HepG2 (cell line): ENCODE results near the gene CCT3. TPM values are rescaled to one million over a fixed set of nuclear protein-coding genes. Genes with fewer than 3 reads are reported as not detected.
A peak's percentile ranks its signal among the peaks of the same experiment; 100 is the strongest.

Experiments
- ATF1 ChIP-seq: IDR thresholded peaks from 2 replicates; pipeline ENCODE4 v1.6.1; 2016; ENCODE audit warnings: mild to moderate bottlenecking, control low read depth
- ERF ChIP-seq: IDR thresholded peaks from 2 replicates; pipeline ENCODE4 v1.6.1; 2018; ENCODE audit warnings: missing biosample characterization, missing genetic modification reagents
- RCOR2 ChIP-seq: IDR thresholded peaks from 2 replicates; pipeline ENCODE4 v1.6.1; 2016; ENCODE audit warnings: missing biosample characterization, missing genetic modification reagents
- REPIN1 ChIP-seq: sonication (generic); formaldehyde crosslinking; IDR thresholded peaks from 2 replicates; pipeline ENCODE4 v1.8.0; 2022; ENCODE audit warnings: missing genetic modification reagents, low read depth, mild to moderate bottlenecking, borderline replicate concordance
- SRSF1 ChIP-seq: fragments of 200-400 bp; formaldehyde crosslinking; optimal IDR thresholded peaks from 2 replicates; pipeline ENCODE3; 2017; ENCODE audit warnings: mild to moderate bottlenecking, low read depth, low read length, moderate library complexity
- TAF15 ChIP-seq: fragments of 200-400 bp; formaldehyde crosslinking; IDR thresholded peaks from one replicate; pipeline ENCODE4 v1.6.1; 2018; ENCODE audit warnings: mild to moderate bottlenecking, low read depth, low read length; ENCODE audit not compliant: poor library complexity, severe bottlenecking
- ZMYM2 ChIP-seq: sonication (generic); formaldehyde crosslinking; IDR thresholded peaks from 2 replicates; pipeline ENCODE4 v1.8.0; 2022; ENCODE audit warnings: mild to moderate bottlenecking, missing genetic modification reagents
- ZNF644 ChIP-seq: IDR thresholded peaks from 2 replicates; pipeline ENCODE4 v1.6.1; 2016; ENCODE audit warnings: low read depth
- ZNF672 ChIP-seq: sonication (generic); formaldehyde crosslinking; IDR thresholded peaks from 2 replicates; pipeline ENCODE4 v1.8.1; 2022; ENCODE audit warnings: missing genetic modification reagents
- ZNF749 ChIP-seq: sonication (generic); formaldehyde crosslinking; IDR thresholded peaks from 2 replicates; pipeline ENCODE4 v1.8.0; 2022; ENCODE audit warnings: mild to moderate bottlenecking, missing genetic modification reagents, moderate library complexity, borderline replicate concordance
- polyA plus RNA-seq, 8 experiments: library from polyadenylated mRNA; depleted of rRNA in 3 of 8; stranded (reverse) in 7 of 8; unstranded in 1 of 8; fragments of >200 nt; fragmentation: Illumina TruSeq in 4 of 8; extraction: Trizol in 4 of 8; gene quantifications; 2 replicates each; pipeline versions ENCODE4 v1.2.1 to v1.2.3, GENCODE V29; 2011 to 2016; ENCODE audit warnings: low read depth in 4 of 8, missing spikeins in 1 of 8, mixed read lengths in 1 of 8; ENCODE audit not compliant: insufficient read depth in 1 of 8
- total RNA-seq, 5 experiments: library from RNA; depleted of rRNA; stranded (reverse); fragments of >200 nt; fragmentation: Illumina TruSeq; extraction: Trizol; gene quantifications; 2 replicates each; pipeline ENCODE4 v1.2.3, GENCODE V29; 2016; ENCODE audit warnings: low read depth in 1 of 5
- TF ChIP-seq, protein P1 (sequence below): sonication (generic); formaldehyde crosslinking; IDR thresholded peaks from 2 replicates; pipeline ENCODE4 v1.9.0; 2021; ENCODE audit warnings: mild to moderate bottlenecking, missing genetic modification reagents
- TF ChIP-seq, protein P2 (sequence below): sonication (generic); formaldehyde crosslinking; IDR thresholded peaks from 2 replicates; pipeline ENCODE4 v1.4.0; 2020; ENCODE audit warnings: missing genetic modification reagents
- TF ChIP-seq, protein P3 (sequence below): sonication (generic); formaldehyde crosslinking; IDR thresholded peaks from 2 replicates; pipeline ENCODE4 v1.5.0; 2020; ENCODE audit warnings: mild to moderate bottlenecking, missing genetic modification reagents
- TF ChIP-seq, protein P4 (sequence below): sonication (generic); formaldehyde crosslinking; IDR thresholded peaks from 2 replicates; pipeline ENCODE4 v1.5.0; 2020; ENCODE audit warnings: mild to moderate bottlenecking, missing genetic modification reagents, borderline replicate concordance

CCT3 gene
- total and polyA plus RNA-seq, 2 of the 13 experiments (the other 11 are each of a cell fraction or from before 2014, with no cell fraction given), result 319 to 615 TPM

DNA sequence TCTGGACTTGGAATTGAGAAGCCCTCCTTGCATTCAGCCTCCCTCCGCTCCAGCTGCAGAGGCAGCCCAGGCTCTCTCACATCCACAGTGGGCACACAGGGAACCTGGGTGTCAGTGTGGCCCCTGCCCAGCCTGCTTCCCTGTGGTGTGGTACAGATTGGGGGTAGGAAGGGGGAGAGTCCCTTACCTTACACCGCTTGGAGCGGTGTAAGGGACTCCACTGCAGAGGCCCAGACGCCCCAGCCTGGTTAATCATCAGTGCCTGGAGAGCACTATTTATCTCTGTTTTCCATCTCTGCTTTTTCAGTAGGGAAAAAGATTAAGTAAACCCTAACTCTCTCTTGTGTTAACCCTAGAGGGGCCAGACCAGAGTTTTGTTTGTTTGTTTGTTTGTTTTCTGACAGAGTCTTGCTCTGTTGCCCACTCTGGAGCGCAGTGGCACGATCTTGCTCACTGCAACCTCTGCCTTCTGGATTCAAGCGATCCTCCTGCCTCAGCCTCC is 30.1 kb upstream of the CCT3 start (continued):
- TF ChIP-seq, protein P1, sequence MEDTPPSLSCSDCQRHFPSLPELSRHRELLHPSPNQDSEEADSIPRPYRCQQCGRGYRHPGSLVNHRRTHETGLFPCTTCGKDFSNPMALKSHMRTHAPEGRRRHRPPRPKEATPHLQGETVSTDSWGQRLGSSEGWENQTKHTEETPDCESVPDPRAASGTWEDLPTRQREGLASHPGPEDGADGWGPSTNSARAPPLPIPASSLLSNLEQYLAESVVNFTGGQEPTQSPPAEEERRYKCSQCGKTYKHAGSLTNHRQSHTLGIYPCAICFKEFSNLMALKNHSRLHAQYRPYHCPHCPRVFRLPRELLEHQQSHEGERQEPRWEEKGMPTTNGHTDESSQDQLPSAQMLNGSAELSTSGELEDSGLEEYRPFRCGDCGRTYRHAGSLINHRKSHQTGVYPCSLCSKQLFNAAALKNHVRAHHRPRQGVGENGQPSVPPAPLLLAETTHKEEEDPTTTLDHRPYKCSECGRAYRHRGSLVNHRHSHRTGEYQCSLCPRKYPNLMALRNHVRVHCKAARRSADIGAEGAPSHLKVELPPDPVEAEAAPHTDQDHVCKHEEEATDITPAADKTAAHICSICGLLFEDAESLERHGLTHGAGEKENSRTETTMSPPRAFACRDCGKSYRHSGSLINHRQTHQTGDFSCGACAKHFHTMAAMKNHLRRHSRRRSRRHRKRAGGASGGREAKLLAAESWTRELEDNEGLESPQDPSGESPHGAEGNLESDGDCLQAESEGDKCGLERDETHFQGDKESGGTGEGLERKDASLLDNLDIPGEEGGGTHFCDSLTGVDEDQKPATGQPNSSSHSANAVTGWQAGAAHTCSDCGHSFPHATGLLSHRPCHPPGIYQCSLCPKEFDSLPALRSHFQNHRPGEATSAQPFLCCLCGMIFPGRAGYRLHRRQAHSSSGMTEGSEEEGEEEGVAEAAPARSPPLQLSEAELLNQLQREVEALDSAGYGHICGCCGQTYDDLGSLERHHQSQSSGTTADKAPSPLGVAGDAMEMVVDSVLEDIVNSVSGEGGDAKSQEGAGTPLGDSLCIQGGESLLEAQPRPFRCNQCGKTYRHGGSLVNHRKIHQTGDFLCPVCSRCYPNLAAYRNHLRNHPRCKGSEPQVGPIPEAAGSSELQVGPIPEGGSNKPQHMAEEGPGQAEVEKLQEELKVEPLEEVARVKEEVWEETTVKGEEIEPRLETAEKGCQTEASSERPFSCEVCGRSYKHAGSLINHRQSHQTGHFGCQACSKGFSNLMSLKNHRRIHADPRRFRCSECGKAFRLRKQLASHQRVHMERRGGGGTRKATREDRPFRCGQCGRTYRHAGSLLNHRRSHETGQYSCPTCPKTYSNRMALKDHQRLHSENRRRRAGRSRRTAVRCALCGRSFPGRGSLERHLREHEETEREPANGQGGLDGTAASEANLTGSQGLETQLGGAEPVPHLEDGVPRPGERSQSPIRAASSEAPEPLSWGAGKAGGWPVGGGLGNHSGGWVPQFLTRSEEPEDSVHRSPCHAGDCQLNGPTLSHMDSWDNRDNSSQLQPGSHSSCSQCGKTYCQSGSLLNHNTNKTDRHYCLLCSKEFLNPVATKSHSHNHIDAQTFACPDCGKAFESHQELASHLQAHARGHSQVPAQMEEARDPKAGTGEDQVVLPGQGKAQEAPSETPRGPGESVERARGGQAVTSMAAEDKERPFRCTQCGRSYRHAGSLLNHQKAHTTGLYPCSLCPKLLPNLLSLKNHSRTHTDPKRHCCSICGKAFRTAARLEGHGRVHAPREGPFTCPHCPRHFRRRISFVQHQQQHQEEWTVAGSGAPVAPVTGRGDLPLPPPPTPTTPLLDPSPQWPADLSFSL (CRISPR knock-in tag), result no peak
- no peak for TF ChIP-seq TAF15
- peak; percentile 10; the same call in 1 of the 2 replicates for TF ChIP-seq ZNF644 (CRISPR knock-in tag)
- no peak for TF ChIP-seq ZNF749
- TF ChIP-seq, protein P2, sequence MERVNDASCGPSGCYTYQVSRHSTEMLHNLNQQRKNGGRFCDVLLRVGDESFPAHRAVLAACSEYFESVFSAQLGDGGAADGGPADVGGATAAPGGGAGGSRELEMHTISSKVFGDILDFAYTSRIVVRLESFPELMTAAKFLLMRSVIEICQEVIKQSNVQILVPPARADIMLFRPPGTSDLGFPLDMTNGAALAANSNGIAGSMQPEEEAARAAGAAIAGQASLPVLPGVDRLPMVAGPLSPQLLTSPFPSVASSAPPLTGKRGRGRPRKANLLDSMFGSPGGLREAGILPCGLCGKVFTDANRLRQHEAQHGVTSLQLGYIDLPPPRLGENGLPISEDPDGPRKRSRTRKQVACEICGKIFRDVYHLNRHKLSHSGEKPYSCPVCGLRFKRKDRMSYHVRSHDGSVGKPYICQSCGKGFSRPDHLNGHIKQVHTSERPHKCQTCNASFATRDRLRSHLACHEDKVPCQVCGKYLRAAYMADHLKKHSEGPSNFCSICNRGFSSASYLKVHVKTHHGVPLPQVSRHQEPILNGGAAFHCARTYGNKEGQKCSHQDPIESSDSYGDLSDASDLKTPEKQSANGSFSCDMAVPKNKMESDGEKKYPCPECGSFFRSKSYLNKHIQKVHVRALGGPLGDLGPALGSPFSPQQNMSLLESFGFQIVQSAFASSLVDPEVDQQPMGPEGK (CRISPR knock-in tag), result peak; percentile 58; the same call in 1 of the 2 replicates
- TF ChIP-seq RCOR2 (CRISPR knock-in tag), result no peak
- TF ChIP-seq, protein P3, sequence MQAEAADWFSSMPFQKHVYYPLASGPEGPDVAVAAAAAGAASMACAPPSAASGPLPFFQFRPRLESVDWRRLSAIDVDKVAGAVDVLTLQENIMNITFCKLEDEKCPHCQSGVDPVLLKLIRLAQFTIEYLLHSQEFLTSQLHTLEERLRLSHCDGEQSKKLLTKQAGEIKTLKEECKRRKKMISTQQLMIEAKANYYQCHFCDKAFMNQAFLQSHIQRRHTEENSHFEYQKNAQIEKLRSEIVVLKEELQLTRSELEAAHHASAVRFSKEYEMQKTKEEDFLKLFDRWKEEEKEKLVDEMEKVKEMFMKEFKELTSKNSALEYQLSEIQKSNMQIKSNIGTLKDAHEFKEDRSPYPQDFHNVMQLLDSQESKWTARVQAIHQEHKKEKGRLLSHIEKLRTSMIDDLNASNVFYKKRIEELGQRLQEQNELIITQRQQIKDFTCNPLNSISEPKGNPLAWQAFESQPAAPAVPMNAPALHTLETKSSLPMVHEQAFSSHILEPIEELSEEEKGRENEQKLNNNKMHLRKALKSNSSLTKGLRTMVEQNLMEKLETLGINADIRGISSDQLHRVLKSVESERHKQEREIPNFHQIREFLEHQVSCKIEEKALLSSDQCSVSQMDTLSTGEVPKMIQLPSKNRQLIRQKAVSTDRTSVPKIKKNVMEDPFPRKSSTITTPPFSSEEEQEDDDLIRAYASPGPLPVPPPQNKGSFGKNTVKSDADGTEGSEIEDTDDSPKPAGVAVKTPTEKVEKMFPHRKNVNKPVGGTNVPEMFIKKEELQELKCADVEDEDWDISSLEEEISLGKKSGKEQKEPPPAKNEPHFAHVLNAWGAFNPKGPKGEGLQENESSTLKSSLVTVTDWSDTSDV (CRISPR knock-in tag), result 0 out of 2 replicates have a peak, but pooled peaks have one; percentile 54
- no peak for TF ChIP-seq ERF
- no peak for TF ChIP-seq ZNF672
- TF ChIP-seq ATF1 (CRISPR knock-in tag), result no peak
- TF ChIP-seq SRSF1, result no peak
- no peak for TF ChIP-seq ZMYM2
- no peak; the same call in 1 of the 2 replicates for TF ChIP-seq REPIN1 (CRISPR knock-in tag)
- TF ChIP-seq, protein P4, sequence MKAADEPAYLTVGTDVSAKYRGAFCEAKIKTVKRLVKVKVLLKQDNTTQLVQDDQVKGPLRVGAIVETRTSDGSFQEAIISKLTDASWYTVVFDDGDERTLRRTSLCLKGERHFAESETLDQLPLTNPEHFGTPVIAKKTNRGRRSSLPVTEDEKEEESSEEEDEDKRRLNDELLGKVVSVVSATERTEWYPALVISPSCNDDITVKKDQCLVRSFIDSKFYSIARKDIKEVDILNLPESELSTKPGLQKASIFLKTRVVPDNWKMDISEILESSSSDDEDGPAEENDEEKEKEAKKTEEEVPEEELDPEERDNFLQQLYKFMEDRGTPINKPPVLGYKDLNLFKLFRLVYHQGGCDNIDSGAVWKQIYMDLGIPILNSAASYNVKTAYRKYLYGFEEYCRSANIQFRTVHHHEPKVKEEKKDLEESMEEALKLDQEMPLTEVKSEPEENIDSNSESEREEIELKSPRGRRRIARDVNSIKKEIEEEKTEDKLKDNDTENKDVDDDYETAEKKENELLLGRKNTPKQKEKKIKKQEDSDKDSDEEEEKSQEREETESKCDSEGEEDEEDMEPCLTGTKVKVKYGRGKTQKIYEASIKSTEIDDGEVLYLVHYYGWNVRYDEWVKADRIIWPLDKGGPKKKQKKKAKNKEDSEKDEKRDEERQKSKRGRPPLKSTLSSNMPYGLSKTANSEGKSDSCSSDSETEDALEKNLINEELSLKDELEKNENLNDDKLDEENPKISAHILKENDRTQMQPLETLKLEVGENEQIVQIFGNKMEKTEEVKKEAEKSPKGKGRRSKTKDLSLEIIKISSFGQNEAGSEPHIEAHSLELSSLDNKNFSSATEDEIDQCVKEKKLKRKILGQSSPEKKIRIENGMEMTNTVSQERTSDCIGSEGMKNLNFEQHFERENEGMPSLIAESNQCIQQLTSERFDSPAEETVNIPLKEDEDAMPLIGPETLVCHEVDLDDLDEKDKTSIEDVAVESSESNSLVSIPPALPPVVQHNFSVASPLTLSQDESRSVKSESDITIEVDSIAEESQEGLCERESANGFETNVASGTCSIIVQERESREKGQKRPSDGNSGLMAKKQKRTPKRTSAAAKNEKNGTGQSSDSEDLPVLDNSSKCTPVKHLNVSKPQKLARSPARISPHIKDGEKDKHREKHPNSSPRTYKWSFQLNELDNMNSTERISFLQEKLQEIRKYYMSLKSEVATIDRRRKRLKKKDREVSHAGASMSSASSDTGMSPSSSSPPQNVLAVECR (CRISPR knock-in tag), result no peak
